Keratinocyte (primary cell): ENCODE results near the gene RAPGEF4.

Experiments used
- CTCF ChIP-seq, 3 experiments: IDR thresholded peaks in 1 of 3; conservative IDR thresholded peaks in 1 of 3; optimal IDR thresholded peaks in 1 of 3; 2 replicates in 2 of 3; 3 replicates in 1 of 3; pipeline versions ENCODE3 to v1.5.1; 2011; ENCODE audit warnings: low read length in 3 of 3, mild to moderate bottlenecking in 3 of 3, moderate library complexity in 2 of 3, control low read depth in 1 of 3, inconsistent platforms in 1 of 3; ENCODE audit not compliant: insufficient read depth in 2 of 3; ENCODE audit errors: extremely low read depth in 1 of 3
- EZH2 ChIP-seq: IDR thresholded peaks from one replicate; pipeline ENCODE4 v1.6.1; 2012; ENCODE audit warnings: inconsistent platforms, mild to moderate bottlenecking, low read length, moderate library complexity

GRCh38 chr2:172701250-172701649, 34.4 kb upstream of the RAPGEF4 start:
- TF ChIP-seq CTCF (optimal IDR thresholded peaks at IDR 0.05 in 1 of 3, IDR thresholded peaks at IDR 0.05 in 1 of 3, conservative IDR thresholded peaks at IDR 0.05 in 1 of 3; ENCODE audit: extremely low read depth in 1 of 3, insufficient read depth in 2 of 3, low read length in 3 of 3) (no peak), EZH2 (no peak)
